Activated CD8-positive, alpha-beta memory T cell treated with anti-CD3 and anti-CD28 coated beads for 24 hours (primary cell): ENCODE data around the gene AUH.
"Not testable (repeated sequence)": the region's sequence is repeated elsewhere in the genome, so short reads cannot be mapped to it uniquely, and the experiment has no call there.

ENCODE experiments used
- DNase-seq: peaks from one replicate; pipeline ENCODE4 v3.0.0-alpha.2; 2020

The AUH gene

GRCh38 chr9:91202736-91203283 lies 158.9 kb downstream of the AUH start:
- no peak for DNase-seq

- DNase-seq, result no peak
Observed at GRCh38 chr9:91200692-91201336, 160.9 kb downstream of the AUH start.

DNA sequence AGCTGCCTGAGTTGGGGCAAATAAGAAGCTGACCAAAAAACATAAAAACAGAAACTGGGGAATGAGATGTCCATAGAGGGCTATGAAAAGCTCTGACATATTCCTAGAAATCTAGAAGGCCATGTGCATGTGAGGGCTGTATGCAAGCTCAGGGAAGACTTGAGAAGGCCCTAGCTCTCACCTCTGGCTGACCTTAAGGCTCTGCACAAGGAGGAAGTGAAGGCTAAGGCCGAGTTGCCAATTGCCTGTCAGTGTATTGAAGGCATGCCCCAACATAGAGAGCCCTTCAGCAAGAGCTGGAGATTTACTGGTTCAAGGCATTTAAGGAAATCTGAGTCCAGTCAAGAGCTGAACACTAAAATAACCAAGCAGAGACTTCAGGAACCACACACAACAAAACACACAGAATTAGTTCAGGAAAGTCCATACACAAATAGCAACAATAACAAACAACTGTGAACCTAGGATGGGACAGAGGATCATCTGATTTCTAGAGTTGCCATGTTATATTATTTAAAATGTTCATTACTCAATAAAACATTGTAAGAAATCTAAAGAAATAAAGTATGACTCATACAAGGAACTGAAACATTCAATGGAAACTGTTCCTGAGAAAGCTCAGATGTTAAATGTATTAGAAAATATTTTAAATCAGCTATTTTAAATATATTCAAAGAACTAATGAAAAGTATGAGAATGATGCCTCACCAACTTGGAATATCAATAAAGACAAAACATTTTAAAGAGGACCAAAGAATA lies 161.8 kb downstream of the AUH start:
- DNase-seq, result no peak

DNA sequence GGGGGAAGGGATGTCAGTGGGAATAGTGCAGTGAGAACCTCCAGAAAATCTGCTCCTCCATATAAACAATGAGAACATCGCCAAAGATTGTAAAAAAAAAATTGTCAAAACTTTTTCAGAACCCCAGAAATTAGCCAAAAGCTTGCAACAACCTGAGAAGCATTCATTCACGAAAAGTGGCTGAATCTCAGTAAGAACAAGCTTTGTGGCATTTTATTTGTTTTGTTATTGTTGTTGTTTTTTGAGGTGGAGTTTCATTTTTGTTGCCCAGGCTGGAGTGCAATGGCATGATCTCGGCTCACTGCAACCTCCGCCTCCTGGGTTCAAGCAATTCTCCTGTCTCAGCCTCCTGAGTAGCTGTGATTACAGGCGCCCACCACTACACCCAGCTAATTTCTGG lies 162.8 kb downstream of the AUH start:
- not testable (repeated sequence) for DNase-seq

GRCh38 chr9:91198405-91198804 lies 163.3 kb downstream of the AUH start:
- DNase-seq, result no peak

DNA sequence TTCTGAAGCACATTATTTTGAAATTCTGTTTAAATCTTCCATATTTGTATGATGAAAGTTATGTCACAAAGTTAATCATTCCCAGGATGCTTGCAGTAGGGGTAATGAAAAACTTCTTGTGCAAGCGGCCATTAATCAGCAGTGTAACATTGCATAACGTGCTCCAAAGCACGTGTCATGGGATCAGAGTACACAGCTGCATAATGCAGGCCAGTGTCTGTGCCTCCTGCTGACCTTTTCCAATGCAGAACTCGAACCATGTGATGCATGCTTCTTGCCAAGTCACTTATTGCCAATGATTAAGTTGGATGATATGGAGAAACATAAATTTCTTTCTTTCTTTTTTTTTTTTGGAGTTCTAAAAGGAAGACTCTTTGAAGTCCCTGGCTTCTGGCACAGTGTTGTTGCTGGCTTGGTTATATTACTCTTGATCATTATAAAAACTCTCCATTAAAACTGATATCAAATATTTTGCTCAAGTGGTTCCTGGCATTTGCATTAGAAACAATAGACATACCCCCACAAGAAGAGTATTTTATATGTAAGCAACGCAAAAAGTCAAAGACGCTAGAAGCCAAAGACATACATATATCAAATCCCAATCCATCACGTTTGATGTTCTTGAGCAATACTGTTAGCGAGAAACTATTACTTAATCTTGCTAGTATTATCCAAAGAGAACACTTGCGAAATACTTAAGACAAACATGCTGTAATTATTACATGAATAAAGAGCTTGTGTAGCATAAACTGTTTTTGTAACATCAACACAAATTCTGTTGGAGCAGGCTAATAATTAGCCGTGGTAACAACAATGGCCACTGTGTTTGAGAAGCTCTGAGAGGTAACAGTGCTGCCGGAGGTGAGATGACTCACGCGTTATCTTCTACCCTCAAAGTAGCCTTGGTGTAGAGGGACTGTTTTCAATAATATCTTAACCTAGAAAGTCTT lies 164.2 kb downstream of the AUH start:
- no peak for DNase-seq

- no peak for DNase-seq
Observed at GRCh38 chr9:91196103-91196950, 165.4 kb downstream of the AUH start.

GRCh38 chr9:91195372-91196012 lies 166.2 kb downstream of the AUH start:
- no peak for DNase-seq

DNA sequence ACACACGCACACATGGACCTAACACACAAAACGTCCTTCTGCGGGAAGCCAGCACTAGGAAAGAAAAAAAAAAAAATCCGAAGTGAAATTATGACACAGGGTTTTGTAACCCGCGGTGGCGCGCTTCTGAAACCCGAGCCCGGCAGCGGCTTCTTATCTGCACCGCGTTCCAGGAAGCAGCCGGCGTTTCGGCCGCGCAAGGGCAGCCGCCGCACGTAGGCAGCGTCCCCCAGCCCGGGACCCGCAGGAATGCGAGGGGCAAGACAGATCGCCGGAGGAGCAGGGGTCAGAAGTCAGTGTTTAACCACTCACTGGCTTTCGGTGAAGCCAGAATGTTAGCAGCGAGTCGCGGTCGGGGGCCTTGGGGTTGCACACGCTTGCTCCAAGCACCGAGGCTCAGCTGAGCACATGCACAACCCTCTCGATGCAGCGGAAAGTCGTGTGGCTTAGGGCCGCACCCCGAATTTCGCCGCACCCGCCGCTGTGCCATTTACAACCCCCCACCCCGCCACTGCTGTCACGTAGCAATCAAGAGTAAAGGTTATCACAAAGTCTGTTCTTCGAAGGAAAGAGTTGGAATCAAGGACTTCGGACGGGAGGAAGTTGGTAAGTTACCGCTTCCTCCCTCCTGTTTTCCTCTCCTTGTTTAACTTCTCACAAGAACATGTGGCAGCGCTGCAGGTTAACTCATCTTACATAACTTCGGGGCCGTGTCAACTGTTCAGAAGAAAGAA lies 167.9 kb downstream of the AUH start:
- peak; percentile 94 for DNase-seq

DNA sequence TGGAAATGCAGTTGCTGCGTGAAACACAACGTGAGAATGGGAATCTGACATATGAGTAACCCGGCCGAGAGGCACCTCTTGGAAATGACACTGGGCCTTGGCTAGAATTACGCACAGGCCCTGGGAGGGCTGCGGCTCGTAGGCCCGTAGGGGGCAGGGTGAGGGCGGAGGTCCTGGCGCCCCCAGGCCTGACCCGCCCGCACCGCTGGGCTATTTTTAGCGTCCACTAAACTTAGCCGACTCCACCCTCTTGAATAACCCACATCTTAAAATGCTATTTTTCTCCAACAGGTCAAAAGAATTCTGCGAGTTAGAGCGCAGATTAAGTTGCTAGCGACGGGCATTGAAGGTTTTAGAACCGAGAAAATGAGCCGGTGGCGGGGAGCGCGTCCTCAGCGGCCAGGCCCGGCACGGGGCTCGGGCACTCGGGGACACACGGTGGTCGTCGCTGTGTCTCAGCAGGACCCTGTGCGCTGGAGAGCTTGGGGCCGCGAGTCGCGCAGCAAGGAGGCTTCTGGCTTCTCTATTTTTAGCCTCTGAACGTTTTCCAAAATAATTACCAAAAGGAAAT lies 168.5 kb downstream of the AUH start:
- DNase-seq, result peak; percentile 88

DNA sequence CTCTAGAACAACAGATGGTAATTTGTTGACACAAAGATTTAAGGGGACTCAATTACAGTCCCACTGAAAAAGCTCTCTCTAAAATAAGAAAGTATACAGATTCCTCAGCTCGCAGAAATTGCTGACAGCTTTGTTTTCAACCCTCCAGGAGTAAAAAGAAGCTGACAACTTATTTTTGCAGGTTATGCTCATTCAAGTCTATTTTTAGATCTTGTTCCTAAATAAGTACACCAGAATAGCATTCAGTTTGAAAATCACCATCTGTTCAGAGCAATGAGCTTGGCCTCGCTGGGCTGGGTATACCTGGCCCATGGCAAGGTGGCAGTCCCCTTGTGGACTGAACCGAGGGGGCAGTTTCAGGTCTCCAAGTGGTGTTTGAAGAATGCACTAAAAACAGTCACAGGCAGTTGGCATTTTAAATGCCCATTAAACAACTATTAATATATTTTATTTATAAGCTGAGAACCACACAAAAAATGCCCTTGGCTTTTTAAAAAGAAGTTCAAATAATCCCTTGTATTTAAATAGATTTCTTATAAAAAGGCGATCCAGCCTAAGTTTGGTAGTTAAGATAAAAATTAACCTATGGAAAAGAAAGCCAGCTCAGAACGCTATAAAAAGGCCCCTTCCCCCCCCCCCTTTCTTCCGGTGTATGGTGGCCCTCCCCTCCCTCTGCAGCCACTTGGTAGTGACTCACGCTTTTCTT lies 169.2 kb downstream of the AUH start:
- DNase-seq, result peak; percentile 81

DNA sequence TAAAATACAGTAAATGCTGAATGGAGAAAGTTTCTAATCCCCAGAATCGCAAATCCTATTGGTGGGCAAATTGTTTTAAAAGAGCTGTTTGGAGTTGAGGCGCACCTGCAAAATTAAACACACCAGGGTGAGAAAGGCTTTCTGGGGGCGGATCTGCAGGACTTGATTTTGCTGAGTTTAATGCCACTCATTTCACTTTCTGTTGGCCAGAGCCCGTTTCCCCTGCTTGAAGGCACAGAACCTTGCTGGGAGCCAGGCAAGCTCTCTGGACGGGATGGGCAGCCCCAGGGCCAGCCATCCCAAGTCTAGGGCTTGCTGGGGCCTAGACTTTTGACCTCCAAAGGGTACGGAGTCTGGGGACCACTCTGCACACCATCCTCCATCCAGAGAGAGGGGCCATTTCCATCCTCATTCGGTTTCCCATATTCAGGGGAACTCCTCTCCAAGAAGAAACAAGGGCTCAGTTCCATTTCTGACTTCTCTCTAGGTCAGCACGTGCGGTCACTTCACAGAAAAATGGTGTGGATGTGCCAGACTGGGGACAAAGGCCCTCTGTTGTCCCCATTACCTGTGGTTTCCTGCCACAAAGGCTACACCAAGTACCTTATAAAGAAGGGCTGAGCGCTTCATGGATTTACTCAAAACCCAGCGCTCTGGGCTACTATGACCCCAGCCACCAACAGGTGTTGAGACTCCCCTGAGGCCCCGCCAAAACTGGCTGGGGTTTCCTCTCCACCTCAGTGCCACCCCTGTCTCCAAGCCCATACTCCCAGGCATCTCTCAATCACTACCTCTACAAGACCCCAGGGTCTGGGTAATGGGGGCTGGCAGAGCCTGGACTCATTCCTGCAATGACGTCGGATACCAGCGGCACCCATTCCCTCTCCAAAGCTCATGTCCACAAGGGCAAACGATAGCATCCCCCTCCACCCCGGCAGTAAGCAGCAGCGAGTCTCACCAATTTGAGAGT lies 170.0 kb downstream of the AUH start:
- DNase-seq, result no peak

GRCh38 chr9:91190062-91190461 lies 171.7 kb downstream of the AUH start:
- DNase-seq, result peak; percentile 50

DNA sequence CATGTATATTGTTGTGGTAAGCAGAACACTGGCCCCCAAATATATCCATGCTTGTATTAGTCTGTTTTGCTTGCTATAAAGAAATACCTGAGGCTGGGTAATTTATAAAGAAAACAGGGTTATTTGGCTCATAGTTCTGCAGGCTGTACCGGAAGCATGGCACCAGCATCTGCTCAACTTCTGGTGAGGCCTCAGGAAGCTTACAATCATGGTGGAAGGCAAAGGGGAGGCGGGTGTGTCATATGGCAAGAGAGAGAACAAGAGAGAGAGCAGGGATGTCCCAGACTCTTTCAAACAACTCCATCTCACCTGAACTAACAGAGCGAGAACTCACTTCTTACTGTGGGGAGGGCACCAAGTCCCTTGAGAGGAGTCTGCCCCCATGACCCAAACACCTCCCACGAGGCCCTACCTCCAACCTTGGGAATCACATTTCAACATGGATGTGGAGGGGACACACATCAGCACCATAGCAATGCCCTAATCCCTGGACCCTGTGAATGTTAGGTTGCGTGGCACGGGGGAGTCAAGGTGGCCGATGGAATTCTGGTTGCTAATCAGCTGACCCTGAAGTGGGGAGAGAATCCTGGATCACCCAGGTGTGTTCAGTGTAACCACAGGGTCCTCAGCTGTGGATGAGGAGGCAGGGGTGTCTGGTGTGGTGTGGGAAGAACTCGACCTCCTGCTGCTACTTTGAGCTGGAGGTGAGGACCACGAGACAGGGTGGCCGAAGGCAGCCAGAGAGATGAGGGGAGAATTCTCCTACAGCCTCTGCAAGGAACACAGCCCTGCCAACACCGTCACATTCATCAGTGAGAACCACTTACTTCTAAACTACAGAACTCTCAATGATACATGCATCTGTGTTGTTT lies 172.8 kb downstream of the AUH start:
- peak; percentile 53 for DNase-seq

DNA sequence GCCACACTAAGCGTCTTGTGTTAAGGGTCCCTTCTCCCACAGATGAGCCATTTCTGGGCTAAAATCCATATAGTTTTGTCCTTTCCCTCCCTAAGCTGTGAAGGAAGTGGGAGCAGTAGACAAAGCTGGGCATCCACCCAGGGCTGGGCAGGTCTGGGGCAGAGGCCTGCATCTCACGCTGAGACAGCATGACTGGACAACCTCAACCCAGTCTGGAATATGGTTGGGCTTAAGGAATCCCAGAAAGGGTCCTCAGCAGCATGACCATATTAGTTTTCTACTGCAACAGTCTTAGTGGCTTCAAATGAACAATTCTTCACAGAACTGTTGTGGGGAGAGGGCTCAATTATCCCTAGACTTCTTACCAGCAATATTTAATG lies 173.8 kb downstream of the AUH start:
- DNase-seq, result peak; percentile 44

GRCh38 chr9:91187311-91187964 lies 174.3 kb downstream of the AUH start:
- DNase-seq, result peak; percentile 49

GRCh38 chr9:91186632-91187108 lies 175.0 kb downstream of the AUH start:
- peak; percentile 63 for DNase-seq
